ENCODE results near the gene MYO15B.

- TF ChIP-seq, protein P1, sequence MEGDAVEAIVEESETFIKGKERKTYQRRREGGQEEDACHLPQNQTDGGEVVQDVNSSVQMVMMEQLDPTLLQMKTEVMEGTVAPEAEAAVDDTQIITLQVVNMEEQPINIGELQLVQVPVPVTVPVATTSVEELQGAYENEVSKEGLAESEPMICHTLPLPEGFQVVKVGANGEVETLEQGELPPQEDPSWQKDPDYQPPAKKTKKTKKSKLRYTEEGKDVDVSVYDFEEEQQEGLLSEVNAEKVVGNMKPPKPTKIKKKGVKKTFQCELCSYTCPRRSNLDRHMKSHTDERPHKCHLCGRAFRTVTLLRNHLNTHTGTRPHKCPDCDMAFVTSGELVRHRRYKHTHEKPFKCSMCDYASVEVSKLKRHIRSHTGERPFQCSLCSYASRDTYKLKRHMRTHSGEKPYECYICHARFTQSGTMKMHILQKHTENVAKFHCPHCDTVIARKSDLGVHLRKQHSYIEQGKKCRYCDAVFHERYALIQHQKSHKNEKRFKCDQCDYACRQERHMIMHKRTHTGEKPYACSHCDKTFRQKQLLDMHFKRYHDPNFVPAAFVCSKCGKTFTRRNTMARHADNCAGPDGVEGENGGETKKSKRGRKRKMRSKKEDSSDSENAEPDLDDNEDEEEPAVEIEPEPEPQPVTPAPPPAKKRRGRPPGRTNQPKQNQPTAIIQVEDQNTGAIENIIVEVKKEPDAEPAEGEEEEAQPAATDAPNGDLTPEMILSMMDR (IDR thresholded peaks at IDR 0.05) = no peak
- TF ChIP-seq POLR2A (IDR thresholded peaks at IDR 0.05) = no peak
Observed at GRCh38 chr17:75548813-75549212, 38.8 kb upstream of the MYO15B start.

Measured in uterus (tissue), 2 donors.